Stimulated activated CD4-positive, alpha-beta T cell treated with anti-CD3 and anti-CD28 coated beads, Interleukin-12 subunit alpha, Interleukin-12 subunit beta, amount 100 ng/mL, for 24 hours (primary cell): ENCODE measurements around the gene FGF16.
"Not testable (repeated sequence)": the region's sequence is repeated elsewhere in the genome, so short reads cannot be mapped to it uniquely, and the experiment has no call there.

ENCODE experiments used
- DNase-seq, 2 experiments: peaks; one replicate each; pipeline ENCODE4 v3.0.0-alpha.2; 2020; ENCODE audit warnings: low read depth in 2 of 2

The FGF16 gene

DNA sequence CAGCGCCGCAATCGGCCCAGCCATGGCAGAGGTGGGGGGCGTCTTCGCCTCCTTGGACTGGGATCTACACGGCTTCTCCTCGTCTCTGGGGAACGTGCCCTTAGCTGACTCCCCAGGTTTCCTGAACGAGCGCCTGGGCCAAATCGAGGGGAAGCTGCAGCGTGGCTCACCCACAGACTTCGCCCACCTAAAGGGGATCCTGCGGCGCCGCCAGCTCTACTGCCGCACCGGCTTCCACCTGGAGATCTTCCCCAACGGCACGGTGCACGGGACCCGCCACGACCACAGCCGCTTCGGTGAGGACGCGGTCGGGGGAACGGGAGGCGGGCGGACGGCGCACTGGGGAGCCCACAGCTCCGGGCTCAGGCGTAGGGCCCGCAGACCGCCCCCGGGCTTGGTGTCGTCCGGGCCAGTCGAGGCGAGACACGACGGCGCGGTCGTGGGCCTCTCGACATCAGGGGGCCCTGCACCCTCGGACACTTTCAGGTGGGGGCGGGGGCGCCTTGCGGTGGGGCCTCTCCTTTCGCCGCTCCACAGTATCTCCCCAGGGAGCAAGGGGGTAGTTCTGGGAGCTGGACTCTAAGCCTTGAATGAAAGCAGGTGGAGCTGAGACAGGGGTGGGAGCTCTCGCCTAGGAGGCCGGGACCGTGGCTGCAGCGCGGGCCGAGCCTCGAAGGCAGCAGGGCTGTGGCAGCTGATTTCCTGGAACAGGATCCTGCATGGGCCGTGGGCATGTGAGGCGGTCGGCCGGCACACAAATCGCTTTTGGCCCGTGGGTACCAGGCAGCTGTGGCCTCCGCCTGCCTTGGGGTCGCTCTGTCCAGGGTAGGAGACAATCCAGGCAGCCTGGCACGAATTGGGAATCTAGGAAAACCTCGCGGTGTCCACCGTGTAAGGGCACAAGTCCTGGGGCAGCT, 722 bp downstream of the FGF16 start:
- DNase-seq = no peak

DNA sequence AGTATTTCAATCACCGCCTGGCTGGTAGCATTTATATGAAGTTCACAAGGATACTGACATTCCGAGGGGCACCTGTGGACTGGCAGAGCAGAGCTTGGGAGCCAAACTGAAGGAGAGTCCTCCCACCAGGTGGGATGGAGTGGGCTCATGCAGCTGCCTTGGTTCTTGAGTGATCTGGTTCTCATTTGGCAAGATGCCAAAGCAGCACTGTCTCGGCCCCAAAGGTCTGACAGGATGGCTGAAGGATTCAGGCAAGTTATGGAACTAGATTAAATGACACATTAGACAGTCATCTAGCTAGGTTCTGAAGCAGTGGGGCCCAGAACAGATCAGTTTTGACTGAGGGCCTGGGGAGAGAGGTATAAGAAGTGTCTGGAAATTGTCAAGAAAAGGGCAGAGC, 3.2 kb downstream of the FGF16 start:
- no peak for DNase-seq

DNA sequence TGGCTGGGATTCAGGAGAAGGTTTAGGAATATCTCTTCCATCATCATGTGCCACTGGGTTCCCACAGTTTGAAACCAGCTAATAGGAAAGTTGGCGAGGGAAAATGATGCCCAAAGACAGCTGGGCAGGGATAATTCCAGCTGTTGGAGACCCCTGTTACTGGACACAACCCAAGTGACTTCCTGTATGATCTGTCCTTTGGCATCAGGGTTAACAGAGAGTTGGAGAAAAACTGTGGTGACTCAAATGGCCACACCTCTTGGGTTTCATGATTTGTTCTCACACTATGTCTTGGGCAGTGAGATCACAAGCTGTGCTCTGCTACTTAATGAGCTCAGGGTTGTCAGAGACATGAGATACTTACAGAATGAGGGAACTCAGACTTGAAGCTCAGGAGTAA, 3.8 kb downstream of the FGF16 start:
- no peak for DNase-seq

DNA sequence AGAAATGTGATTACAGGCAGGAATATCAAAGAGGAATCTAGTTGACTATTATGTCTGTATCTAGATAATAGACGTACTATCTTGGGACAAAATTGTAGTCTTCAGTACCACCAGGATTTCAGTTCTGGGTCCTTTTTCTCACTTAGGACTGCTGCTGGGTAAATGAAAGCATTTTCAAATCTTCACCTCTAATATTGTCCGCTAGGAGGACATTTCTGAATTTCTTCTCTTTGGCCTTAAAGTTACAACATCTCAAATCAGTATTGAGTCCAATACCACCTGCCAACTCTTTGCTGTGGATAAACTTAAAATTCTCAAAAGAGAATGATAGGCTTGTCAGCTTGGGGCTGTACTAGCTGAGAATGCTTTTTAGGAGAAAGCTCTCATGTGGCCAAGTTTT, 6.0 kb downstream of the FGF16 start:
- DNase-seq = no peak

DNA sequence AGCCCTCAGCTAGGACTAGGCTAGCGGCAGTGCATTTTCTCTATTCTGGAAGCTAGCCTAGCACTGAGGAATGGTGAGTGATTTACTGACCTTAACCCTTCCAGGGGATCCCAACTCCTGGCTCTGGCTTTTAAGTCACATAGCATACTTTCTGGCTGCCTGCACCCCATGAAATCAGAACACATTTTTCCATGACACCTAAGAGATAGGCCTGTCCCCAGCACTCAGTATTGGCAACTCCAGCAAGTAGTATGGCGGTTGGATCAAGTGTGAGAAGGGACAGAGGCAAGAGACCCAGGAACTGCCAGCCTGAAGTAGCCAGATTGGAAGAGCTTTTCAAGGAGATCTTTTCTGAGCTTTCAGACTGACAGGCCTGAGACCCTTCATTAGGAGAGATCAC, 8.2 kb downstream of the FGF16 start:
- DNase-seq = no peak

DNA sequence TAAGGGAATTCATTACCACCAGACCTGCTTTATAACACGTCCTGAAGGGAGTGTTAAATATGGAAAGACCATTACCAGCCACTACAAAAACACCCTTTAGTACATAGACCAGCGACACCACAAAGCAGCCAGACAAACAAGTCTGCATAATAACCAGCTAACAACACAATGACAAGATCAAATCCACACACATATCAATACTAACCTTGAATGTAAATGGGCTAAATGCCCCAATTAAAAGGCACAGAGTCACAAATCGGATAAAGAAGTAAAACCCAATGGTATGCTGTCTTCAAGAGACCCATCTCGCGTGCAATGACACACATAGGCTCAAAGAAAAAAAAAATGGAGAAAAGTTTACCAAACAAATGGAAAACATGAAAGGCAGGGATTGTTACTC, 36.9 kb downstream of the FGF16 start:
- DNase-seq = no peak

DNA sequence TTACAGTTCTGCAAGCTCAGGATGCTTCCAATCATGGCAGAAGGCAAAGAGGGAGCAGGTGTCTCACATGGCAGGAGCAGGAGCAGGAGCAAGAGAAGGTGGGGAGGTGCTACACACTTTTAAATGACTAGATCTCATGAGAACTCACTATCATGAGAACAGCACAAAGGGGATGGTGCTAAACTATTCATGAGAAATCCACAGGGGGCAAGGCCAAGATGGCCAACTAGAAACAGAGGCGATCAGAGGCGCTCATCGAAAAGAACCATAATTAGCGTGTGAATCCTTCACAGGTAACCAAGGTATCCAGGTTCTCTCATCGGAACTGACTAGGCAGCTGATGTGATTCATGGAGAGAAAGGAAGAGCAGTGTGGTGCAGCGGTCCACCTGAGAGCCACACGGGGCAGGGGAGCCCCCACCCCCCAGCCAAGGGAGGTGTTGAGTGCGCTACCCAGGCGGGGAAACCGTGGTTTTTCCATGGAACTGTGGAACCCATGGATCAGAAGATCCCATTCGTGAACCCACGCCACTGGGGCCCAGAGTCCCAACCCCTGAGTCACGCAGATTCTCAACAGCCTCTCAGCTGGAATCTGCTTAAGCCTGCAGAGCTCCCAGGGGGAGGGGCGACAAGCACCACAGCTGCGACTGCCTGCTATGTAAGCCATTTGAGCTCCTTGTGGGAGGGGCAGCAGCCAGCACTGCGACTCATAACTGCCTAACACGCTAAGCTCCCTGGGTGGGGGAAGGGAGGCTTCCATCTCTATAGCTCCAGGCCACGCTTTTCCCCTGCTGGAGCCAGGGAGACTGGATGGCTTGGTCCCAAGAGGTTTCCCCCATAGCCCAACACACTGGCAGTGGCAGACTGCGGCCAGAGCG, 46.7 kb downstream of the FGF16 start:
- no peak for DNase-seq

DNA sequence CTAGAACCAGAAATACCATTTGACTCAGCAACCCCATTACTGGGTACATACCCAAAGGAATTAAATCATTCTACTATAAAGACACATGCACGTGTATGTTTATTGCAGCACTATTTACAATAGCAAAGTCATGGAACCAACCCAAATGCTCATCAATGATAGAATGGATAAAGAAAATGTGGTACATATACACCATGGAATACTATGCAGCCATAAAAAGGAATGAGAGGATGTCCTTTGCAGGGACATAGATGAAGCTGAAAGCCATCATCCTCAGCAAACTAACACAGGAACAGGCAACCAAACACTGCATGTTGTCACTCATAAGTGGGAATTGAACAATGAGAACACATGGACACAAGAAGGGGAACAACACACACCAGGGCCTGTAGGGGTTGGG, 53.0 kb downstream of the FGF16 start:
- not testable (repeated sequence) for DNase-seq

DNA sequence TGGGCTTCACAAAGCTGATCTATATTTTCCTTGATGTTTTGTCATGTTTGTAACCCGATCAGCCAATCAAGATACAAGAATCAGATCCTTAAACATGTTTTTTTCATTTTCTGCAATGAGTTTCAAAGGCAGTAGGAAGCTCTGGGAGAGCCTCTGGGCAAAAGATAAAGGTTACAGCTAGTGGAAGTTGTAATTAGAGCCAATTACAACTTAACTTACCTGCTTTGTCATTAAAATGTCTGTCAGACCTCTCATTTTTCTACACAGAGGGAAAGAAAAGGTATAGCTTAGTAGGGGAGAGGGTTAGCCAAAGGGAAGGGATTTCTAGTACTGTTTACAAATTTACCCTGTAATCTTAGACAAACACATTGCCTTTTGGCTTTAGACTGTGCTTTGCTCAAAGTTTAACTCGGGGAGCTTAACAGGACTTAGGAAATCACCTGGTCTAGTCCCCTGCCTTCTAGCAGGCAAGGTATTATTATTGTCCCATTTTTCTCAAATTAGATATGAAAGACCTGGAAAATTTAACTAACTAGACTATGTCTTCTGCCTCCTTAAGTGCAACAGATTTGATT, 55.8 kb downstream of the FGF16 start:
- no peak for DNase-seq

DNA sequence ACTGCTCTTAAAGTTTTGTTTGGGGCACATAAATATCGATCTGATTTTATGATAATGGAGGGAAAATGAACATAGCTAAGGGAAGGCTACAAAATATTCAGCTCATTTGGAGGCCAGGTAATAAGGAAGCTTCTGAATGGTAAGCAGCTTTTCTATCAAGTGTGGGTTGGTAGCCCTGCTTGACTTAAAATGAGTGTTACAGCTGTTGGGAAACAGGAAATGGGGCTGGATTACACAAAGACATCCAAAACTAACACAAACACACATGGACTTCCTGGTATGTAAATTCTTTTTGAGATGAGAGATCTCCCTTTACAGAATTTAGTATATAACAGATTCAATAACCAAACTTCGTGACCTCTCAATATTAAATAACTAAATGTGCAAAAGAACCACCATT, 58.0 kb downstream of the FGF16 start:
- DNase-seq = no peak
